Ecto neural progenitor cell (in vitro differentiated cells): ENCODE results near the gene MAP2K5.

Experiments used
- DNase-seq: peaks from one replicate; pipeline ENCODE4 v3.0.0-alpha.2; 2018; ENCODE audit warnings: low spot score

MAP2K5 gene

GRCh38 chr15:67760901-67761300 is 218.4 kb downstream of the MAP2K5 start:
- no peak for DNase-seq

GRCh38 chr15:67761343-67761742 is 218.8 kb downstream of the MAP2K5 start:
- DNase-seq, result no peak

GRCh38 chr15:67762610-67763368 is 220.3 kb downstream of the MAP2K5 start:
- no peak for DNase-seq

GRCh38 chr15:67765701-67766100 is 223.2 kb downstream of the MAP2K5 start:
- DNase-seq, result no peak

- no peak for DNase-seq
These were observed 224.5 kb downstream of the MAP2K5 start for GRCh38 chr15:67766968-67767367.

GRCh38 chr15:67768313-67768977 is 225.9 kb downstream of the MAP2K5 start:
- no peak for DNase-seq

- no peak for DNase-seq
These were observed 227.2 kb downstream of the MAP2K5 start for GRCh38 chr15:67769497-67770357.

GRCh38 chr15:67770358-67770628 is 227.8 kb downstream of the MAP2K5 start:
- no peak for DNase-seq

- DNase-seq, result peak; percentile 55
These were observed 228.8 kb downstream of the MAP2K5 start for GRCh38 chr15:67771189-67771800.

GRCh38 chr15:67774626-67775025 is 232.1 kb downstream of the MAP2K5 start:
- no peak for DNase-seq

- no peak for DNase-seq
These were observed 232.7 kb downstream of the MAP2K5 start for GRCh38 chr15:67775250-67775649.

GRCh38 chr15:67775998-67776397 is 233.5 kb downstream of the MAP2K5 start:
- DNase-seq, result no peak

GRCh38 chr15:67776600-67776999 is 234.1 kb downstream of the MAP2K5 start:
- no peak for DNase-seq

- no peak for DNase-seq
These were observed 234.6 kb downstream of the MAP2K5 start for GRCh38 chr15:67777071-67777470.

- no peak for DNase-seq
These were observed 235.3 kb downstream of the MAP2K5 start for GRCh38 chr15:67777773-67778172.

GRCh38 chr15:67778968-67779548 is 236.6 kb downstream of the MAP2K5 start:
- DNase-seq, result no peak

- no peak for DNase-seq
These were observed 237.1 kb downstream of the MAP2K5 start for GRCh38 chr15:67779549-67780111.

- no peak for DNase-seq
These were observed 238.6 kb downstream of the MAP2K5 start for GRCh38 chr15:67781061-67781460.

- DNase-seq, result peak; percentile 52
These were observed 239.6 kb downstream of the MAP2K5 start for GRCh38 chr15:67781907-67782690.

- peak; percentile 62 for DNase-seq
These were observed 240.1 kb downstream of the MAP2K5 start for GRCh38 chr15:67782691-67782991.

- no peak for DNase-seq
These were observed 240.8 kb downstream of the MAP2K5 start for GRCh38 chr15:67783303-67783702.
